GM18507 (cell line): ENCODE results near the gene SIX2.

Experiments
- DNase-seq: peaks from one replicate; pipeline ENCODE4 v3.0.0; 2011; ENCODE audit warnings: low read depth; ENCODE audit not compliant: insufficient read length; ENCODE audit errors: extremely low spot score
- FAIRE-seq: peaks from 2 replicates; lab custom pipeline; 2011; peaks lifted over from hg19 to GRCh38; lab: Jason Lieb, UNC

The SIX2 gene

GRCh38 chr2:45024600-45025291, 15.5 kb upstream of the SIX2 start:
- no peak for FAIRE-seq
- DNase-seq, result no peak

GRCh38 chr2:45024097-45024496, 14.8 kb upstream of the SIX2 start:
- DNase-seq (no peak), FAIRE-seq (no peak)

GRCh38 chr2:45020439-45020838, 11.2 kb upstream of the SIX2 start:
- FAIRE-seq (no peak), DNase-seq (no peak)

- DNase-seq (no peak), FAIRE-seq (no peak)
Observed at GRCh38 chr2:45018023-45018422, 8.8 kb upstream of the SIX2 start.

GRCh38 chr2:45014831-45015230, 5.6 kb upstream of the SIX2 start:
- DNase-seq (no peak), FAIRE-seq (no peak)

- FAIRE-seq, result no peak
- DNase-seq, result no peak
Observed at GRCh38 chr2:45014016-45014702, 4.9 kb upstream of the SIX2 start.

GRCh38 chr2:45013229-45014015, 4.2 kb upstream of the SIX2 start:
- FAIRE-seq (no peak), DNase-seq (no peak)

- FAIRE-seq (no peak), DNase-seq (no peak)
Observed at GRCh38 chr2:45012733-45013132, 3.5 kb upstream of the SIX2 start.

GRCh38 chr2:45011621-45012602, 2.7 kb upstream of the SIX2 start:
- DNase-seq (no peak), FAIRE-seq (no peak)

GRCh38 chr2:45011121-45011520, 1.9 kb upstream of the SIX2 start:
- FAIRE-seq (no peak), DNase-seq (no peak)

- FAIRE-seq (no peak), DNase-seq (no peak)
Observed at GRCh38 chr2:45010702-45011012, 1.4 kb upstream of the SIX2 start.

GRCh38 chr2:45009928-45010701, 863 bp upstream of the SIX2 start:
- no peak for FAIRE-seq
- no peak for DNase-seq

- FAIRE-seq (no peak), DNase-seq (no peak)
Observed at GRCh38 chr2:45008296-45009129, 739 bp downstream of the SIX2 start.

- no peak for FAIRE-seq
- no peak for DNase-seq
Observed at GRCh38 chr2:45007961-45008295, 1.3 kb downstream of the SIX2 start.

GRCh38 chr2:45006942-45007287, 2.3 kb downstream of the SIX2 start:
- no peak for FAIRE-seq
- no peak for DNase-seq

- no peak for DNase-seq
- FAIRE-seq, result no peak
Observed at GRCh38 chr2:45006041-45006941, 3.0 kb downstream of the SIX2 start.

GRCh38 chr2:45005261-45006002, 3.8 kb downstream of the SIX2 start:
- no peak for DNase-seq
- FAIRE-seq, result no peak
